SU-DHL-6 (cell line): ENCODE data around the gene CUTC.

Experiments
- EZH2phosphoT487 ChIP-seq: fragments of 200-600 bp; sonication (generic), shearing (Covaris generic); conservative IDR thresholded peaks from 2 replicates; pipeline ENCODE4 v1.6.1; 2018; ENCODE audit warnings: mild to moderate bottlenecking, antibody characterized with exemption, low read length, moderate library complexity, mixed read lengths
- TF ChIP-seq, protein P1 (sequence below): fragments of 200-600 bp; sonication (generic); IDR thresholded peaks from one replicate; pipeline ENCODE4 v1.5.1; 2017; ENCODE audit warnings: antibody characterized with exemption, mild to moderate bottlenecking, low read length, moderate library complexity; ENCODE audit not compliant: insufficient read depth, poor library complexity, severe bottlenecking

DNA sequence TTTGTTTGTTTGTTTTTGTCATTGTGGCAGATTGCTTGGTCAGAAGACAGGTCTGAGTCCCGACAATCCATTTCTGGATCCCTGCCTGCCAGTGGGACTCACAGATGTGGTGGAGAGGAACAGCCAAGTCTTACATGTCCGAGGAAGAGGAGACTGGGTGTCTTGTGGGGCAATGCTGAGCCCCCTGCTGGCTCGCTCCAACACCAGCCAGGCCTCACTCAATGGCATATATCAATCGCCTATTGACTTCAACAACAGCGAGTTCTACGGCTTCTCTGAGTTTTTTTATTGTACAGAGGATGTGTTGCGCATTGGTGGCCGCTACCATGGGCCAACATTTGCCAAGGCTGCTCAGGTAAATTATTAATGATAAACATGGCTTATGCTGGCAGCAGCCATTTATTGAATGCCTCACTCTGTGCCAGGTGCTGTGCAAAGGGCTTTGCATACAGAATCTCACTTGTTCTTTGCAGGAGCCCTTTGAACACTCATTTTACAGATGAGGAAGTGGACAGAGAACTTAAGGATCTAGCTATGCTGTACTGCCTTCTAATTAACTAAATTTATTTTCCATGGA, 33.4 kb upstream of the CUTC start:
- TF ChIP-seq, protein P1, sequence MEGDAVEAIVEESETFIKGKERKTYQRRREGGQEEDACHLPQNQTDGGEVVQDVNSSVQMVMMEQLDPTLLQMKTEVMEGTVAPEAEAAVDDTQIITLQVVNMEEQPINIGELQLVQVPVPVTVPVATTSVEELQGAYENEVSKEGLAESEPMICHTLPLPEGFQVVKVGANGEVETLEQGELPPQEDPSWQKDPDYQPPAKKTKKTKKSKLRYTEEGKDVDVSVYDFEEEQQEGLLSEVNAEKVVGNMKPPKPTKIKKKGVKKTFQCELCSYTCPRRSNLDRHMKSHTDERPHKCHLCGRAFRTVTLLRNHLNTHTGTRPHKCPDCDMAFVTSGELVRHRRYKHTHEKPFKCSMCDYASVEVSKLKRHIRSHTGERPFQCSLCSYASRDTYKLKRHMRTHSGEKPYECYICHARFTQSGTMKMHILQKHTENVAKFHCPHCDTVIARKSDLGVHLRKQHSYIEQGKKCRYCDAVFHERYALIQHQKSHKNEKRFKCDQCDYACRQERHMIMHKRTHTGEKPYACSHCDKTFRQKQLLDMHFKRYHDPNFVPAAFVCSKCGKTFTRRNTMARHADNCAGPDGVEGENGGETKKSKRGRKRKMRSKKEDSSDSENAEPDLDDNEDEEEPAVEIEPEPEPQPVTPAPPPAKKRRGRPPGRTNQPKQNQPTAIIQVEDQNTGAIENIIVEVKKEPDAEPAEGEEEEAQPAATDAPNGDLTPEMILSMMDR = no peak
- no peak for TF ChIP-seq EZH2phosphoT487
